OCI-LY3 (cell line): ENCODE results near the gene SLC8A2.

ENCODE experiments used
- EZH2phosphoT487 ChIP-seq: fragments of 200-600 bp; shearing (Covaris generic); IDR thresholded peaks from 2 replicates; pipeline ENCODE4 v1.6.1; 2018; ENCODE audit warnings: antibody characterized with exemption, mixed run types, low read depth
- TF ChIP-seq, protein P1 (sequence below): fragments of 200-600, 300-600 bp; sonication (generic); IDR thresholded peaks from 2 replicates; pipeline ENCODE4 v1.5.1; 2014; ENCODE audit warnings: antibody characterized with exemption, low read length, low read depth

DNA sequence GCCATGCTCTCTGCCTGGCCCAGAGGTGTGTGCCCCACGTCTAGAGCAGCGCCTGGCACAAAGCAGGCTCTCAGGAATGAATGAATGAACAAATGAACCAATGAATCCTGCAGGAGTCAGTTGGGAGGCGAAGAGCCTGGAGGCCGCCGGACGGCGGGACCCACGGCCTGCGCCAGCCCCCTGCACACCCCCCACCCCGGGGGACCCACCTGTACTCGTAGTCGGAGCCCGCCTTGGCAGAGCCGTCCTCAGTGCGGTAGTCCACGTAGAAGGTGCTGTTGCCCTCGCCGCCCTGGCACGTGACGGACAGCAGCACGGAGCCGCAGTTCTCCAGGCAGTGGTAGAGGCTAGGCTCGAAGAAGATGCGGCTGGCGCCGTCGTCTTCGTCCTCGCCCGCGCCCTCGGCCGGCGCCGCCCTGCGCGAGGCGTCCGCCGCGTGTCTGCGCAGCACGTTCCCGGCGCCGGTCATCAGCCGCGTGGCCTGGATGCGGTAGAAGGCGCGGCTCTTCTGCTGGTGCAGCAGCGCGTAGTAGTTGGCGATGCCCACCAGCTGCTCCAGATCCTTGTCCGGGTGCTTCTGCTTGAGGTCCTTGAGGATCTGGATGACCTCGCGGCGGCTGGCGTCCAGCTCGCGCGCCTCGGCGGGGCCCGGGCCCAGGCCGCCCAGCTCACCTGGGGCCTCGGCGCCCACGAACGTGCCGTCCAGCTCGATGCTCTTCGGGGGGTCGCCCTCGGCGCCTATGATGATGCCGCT, 14.8 kb downstream of the SLC8A2 start:
- TF ChIP-seq, protein P1, sequence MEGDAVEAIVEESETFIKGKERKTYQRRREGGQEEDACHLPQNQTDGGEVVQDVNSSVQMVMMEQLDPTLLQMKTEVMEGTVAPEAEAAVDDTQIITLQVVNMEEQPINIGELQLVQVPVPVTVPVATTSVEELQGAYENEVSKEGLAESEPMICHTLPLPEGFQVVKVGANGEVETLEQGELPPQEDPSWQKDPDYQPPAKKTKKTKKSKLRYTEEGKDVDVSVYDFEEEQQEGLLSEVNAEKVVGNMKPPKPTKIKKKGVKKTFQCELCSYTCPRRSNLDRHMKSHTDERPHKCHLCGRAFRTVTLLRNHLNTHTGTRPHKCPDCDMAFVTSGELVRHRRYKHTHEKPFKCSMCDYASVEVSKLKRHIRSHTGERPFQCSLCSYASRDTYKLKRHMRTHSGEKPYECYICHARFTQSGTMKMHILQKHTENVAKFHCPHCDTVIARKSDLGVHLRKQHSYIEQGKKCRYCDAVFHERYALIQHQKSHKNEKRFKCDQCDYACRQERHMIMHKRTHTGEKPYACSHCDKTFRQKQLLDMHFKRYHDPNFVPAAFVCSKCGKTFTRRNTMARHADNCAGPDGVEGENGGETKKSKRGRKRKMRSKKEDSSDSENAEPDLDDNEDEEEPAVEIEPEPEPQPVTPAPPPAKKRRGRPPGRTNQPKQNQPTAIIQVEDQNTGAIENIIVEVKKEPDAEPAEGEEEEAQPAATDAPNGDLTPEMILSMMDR: no peak
- TF ChIP-seq EZH2phosphoT487: no peak
